Activated B cell treated with CpG ODN at 0.5 μM for 24 hours (primary cell): ENCODE data around the gene TBC1D8. TPM values are rescaled to one million over a fixed set of nuclear protein-coding genes. Genes with fewer than 3 reads are reported as not detected.

Source experiments
- ATAC-seq: fragments of 200-7000 bp; cut with Tn5 transposase; one replicate; pipeline ENCODE4 v1.10.0; 2021; ENCODE audit warnings: low read depth, mild to moderate bottlenecking, moderate library complexity
- CTCF ChIA-PET: fragments of 350-600 bp; sonication (Branson Sonifier 250); formaldehyde crosslinking; loops from one replicate; lab custom pipeline; 2021; ENCODE audit warnings: antibody characterized with exemption; lab: Charles Lee
- POLR2A ChIA-PET: fragments of 350-600 bp; sonication (Branson Sonifier 250); formaldehyde crosslinking; loops from one replicate; lab custom pipeline; 2021; ENCODE audit warnings: antibody characterized with exemption; lab: Charles Lee
- DNase-seq: peaks from one replicate; pipeline ENCODE4 v3.0.0; 2022
- H3K27ac Mint-ChIP-seq: one replicate; pipeline ENCODE4 v1.8.0; 2020; ENCODE audit warnings: mixed read lengths
- H3K27me3 Mint-ChIP-seq: one replicate; pipeline ENCODE4 v1.8.0; 2021; ENCODE audit warnings: mixed read lengths
- H3K36me3 Mint-ChIP-seq: one replicate; pipeline ENCODE4 v1.8.0; 2021; ENCODE audit warnings: low read depth, mixed read lengths
- H3K4me1 Mint-ChIP-seq: one replicate; pipeline ENCODE4 v1.8.0; 2021; ENCODE audit warnings: mixed read lengths
- H3K4me3 Mint-ChIP-seq: one replicate; pipeline ENCODE4 v1.8.0; 2020; ENCODE audit warnings: mild to moderate bottlenecking, mixed read lengths
- H3K9me3 Mint-ChIP-seq: one replicate; pipeline ENCODE4 v1.8.0; 2020; ENCODE audit warnings: mixed read lengths
- CTCF ChIP-seq: fragments of 200-600 bp; IDR thresholded peaks from one replicate; pipeline ENCODE4 v1.8.0; 2022; ENCODE audit warnings: antibody characterized with exemption, mild to moderate bottlenecking
- intact Hi-C: fragments of 100-400 bp; cut with micrococcal nuclease; formaldehyde crosslinking; loops from one replicate; pipeline ENCODE4 v1.15.1; 2024
- total RNA-seq: library from RNA; stranded (reverse); gene quantifications from 2 replicates; pipeline ENCODE4 v1.2.3, GENCODE V29; 2022

TBC1D8 gene
- total RNA-seq, 1 donor from 2014 or later = 4.7 TPM

GRCh38 chr2:101164021-101164420 lies 12.8 kb upstream of the TBC1D8 start:
- H3K4me3 Mint-ChIP-seq = no peak overlapping the region
- H3K4me1 Mint-ChIP-seq = peaks cover 7% of the 10 kb centered on the region
- intact Hi-C loops = no loop called here
- H3K27me3 Mint-ChIP-seq = no peaks in the 10 kb centered on the region
- DNase-seq = no peak
- ChIA-PET CTCF (no interaction called here), POLR2A (no interaction called here)
- H3K27ac Mint-ChIP-seq = no peak overlapping the region
- H3K36me3 Mint-ChIP-seq = peaks cover 2% of the 10 kb centered on the region
- no peak for TF ChIP-seq CTCF
- peaks cover 8% of the 10 kb centered on the region for H3K9me3 Mint-ChIP-seq
- no peak for ATAC-seq

GRCh38 chr2:101162561-101163330 lies 11.6 kb upstream of the TBC1D8 start:
- POLR2A ChIA-PET = interaction anchor here (0.6 kb wide), 1 partner anchor 84 kb away, joined by 5 read pairs; no protein-coding TSS in a partner anchor
- TF ChIP-seq CTCF = no peak
- H3K4me1 Mint-ChIP-seq = peaks cover 7% of the 10 kb centered on the region

GRCh38 chr2:101161658-101162057 lies 10.5 kb upstream of the TBC1D8 start:
- POLR2A ChIA-PET = no interaction called here
- no peak for TF ChIP-seq CTCF
- intact Hi-C loops = no loop called here
- ATAC-seq (no peak), DNase-seq (no peak)
- Mint-ChIP-seq H3K4me1 (no peaks in the 10 kb centered on the region), H3K27me3 (no peaks in the 10 kb centered on the region), H3K9me3 (no peaks in the 10 kb centered on the region), H3K36me3 (no peaks in the 10 kb centered on the region), H3K4me3 (no peak overlapping the region), H3K27ac (no peak overlapping the region)
- CTCF ChIA-PET = interaction anchor here (0.9 kb wide), 1 partner anchor 46 kb away, joined by 3 read pairs; no protein-coding TSS in a partner anchor

More at GRCh38 chr2:101162561-101163330, 11.6 kb upstream of the TBC1D8 start:
- Mint-ChIP-seq H3K27ac (no peak overlapping the region), H3K36me3 (peaks cover 2% of the 10 kb centered on the region), H3K9me3 (peaks cover 8% of the 10 kb centered on the region), H3K4me3 (no peak overlapping the region), H3K27me3 (no peaks in the 10 kb centered on the region)
- ATAC-seq = no peak
- DNase-seq = no peak
- CTCF ChIA-PET = no interaction called here
- intact Hi-C loops = no loop called here

- H3K36me3 Mint-ChIP-seq = no peaks in the 10 kb centered on the region
- no peak overlapping the region for H3K27ac Mint-ChIP-seq
- ATAC-seq = no peak
- no peak overlapping the region for H3K4me3 Mint-ChIP-seq
- no peak for TF ChIP-seq CTCF
- ChIA-PET CTCF (interaction anchor here (1.2 kb wide), 1 partner anchor 45 kb away, joined by 4 read pairs; no protein-coding TSS in a partner anchor), POLR2A (no interaction called here)
- H3K27me3 Mint-ChIP-seq = no peaks in the 10 kb centered on the region
- H3K4me1 Mint-ChIP-seq = no peaks in the 10 kb centered on the region
- no peaks in the 10 kb centered on the region for H3K9me3 Mint-ChIP-seq
- intact Hi-C loops = no loop called here
- DNase-seq = no peak
These were observed 9.3 kb upstream of the TBC1D8 start for GRCh38 chr2:101160454-101160853.

- Mint-ChIP-seq H3K27me3 (no peaks in the 10 kb centered on the region), H3K27ac (no peak overlapping the region), H3K9me3 (no peaks in the 10 kb centered on the region), H3K4me1 (no peaks in the 10 kb centered on the region), H3K36me3 (no peaks in the 10 kb centered on the region), H3K4me3 (no peak overlapping the region)
- ATAC-seq (no peak), DNase-seq (no peak)
- intact Hi-C loops = no loop called here
- ChIA-PET POLR2A (no interaction called here), CTCF (no interaction called here)
- no peak for TF ChIP-seq CTCF
These were observed 8.3 kb upstream of the TBC1D8 start for GRCh38 chr2:101159526-101159925.
